BLaER1 (cell line): ENCODE measurements around the gene ACO1.
"Not testable (repeated sequence)": the region's sequence is repeated elsewhere in the genome, so short reads cannot be mapped to it uniquely, and the experiment has no call there.

Source experiments
- H3K27ac ChIP-seq: shearing (Covaris generic); formaldehyde crosslinking; 2 replicates; pipeline ENCODE4 v1.8.1; 2022
- H3K27me3 ChIP-seq: shearing (Covaris generic); formaldehyde crosslinking; 2 replicates; pipeline ENCODE4 v1.8.1; 2022
- H3K36me3 ChIP-seq: shearing (Covaris generic); formaldehyde crosslinking; 2 replicates; pipeline ENCODE4 v1.8.1; 2022
- H3K4me1 ChIP-seq: shearing (Covaris generic); formaldehyde crosslinking; 2 replicates; pipeline ENCODE4 v1.8.1; 2022
- H3K4me2 ChIP-seq: shearing (Covaris generic); formaldehyde crosslinking; 2 replicates; pipeline ENCODE4 v1.8.1; 2022
- H3K4me3 ChIP-seq: shearing (Covaris generic); formaldehyde crosslinking; 2 replicates; pipeline ENCODE4 v1.8.1; 2022
- H3K9ac ChIP-seq: shearing (Covaris generic); formaldehyde crosslinking; 2 replicates; pipeline ENCODE4 v1.8.1; 2022
- H3K9me3 ChIP-seq: shearing (Covaris generic); formaldehyde crosslinking; 2 replicates; pipeline ENCODE4 v1.8.1; 2022
- H4K20me1 ChIP-seq: shearing (Covaris generic); formaldehyde crosslinking; 2 replicates; pipeline ENCODE4 v1.8.1; 2022
- Cebpa-rat ChIP-seq: shearing (Covaris generic); IDR thresholded peaks from 2 replicates; pipeline ENCODE4 v1.8.1; 2022

ACO1 gene

GRCh38 chr9:32350682-32351081 is 33.8 kb upstream of the ACO1 start:
- TF ChIP-seq Cebpa-rat, result no peak
- Histone ChIP-seq H3K9ac (no peak overlapping the region), H3K27me3 (no peaks in the 10 kb centered on the region), H3K9me3 (no peaks in the 10 kb centered on the region), H3K4me1 (no peaks in the 10 kb centered on the region), H3K4me2 (no peak overlapping the region), H3K4me3 (no peak overlapping the region), H3K27ac (no peak overlapping the region), H4K20me1 (no peaks in the 10 kb centered on the region), H3K36me3 (no peaks in the 10 kb centered on the region)

GRCh38 chr9:32351845-32352244 is 32.6 kb upstream of the ACO1 start:
- H4K20me1 ChIP-seq, result no peaks in the 10 kb centered on the region
- H3K4me1 ChIP-seq, result no peaks in the 10 kb centered on the region
- H3K36me3 ChIP-seq, result no peaks in the 10 kb centered on the region
- TF ChIP-seq Cebpa-rat, result no peak
- H3K4me3 ChIP-seq, result no peak overlapping the region
- H3K9me3 ChIP-seq, result no peaks in the 10 kb centered on the region
- H3K27ac ChIP-seq, result no peak overlapping the region
- H3K9ac ChIP-seq, result 0 out of 2 replicates have a peak overlapping the region, but pooled peaks have one; percentile 19
- no peak overlapping the region for H3K4me2 ChIP-seq
- no peaks in the 10 kb centered on the region for H3K27me3 ChIP-seq

GRCh38 chr9:32353476-32353875 is 31.0 kb upstream of the ACO1 start:
- not testable (repeated sequence) for H3K4me2 ChIP-seq, H3K27me3 ChIP-seq, H4K20me1 ChIP-seq

GRCh38 chr9:32359452-32359851 is 25.0 kb upstream of the ACO1 start:
- no peaks in the 10 kb centered on the region for H4K20me1 ChIP-seq
- no peak for TF ChIP-seq Cebpa-rat
- H3K9me3 ChIP-seq, result no peaks in the 10 kb centered on the region
- no peak overlapping the region for H3K4me3 ChIP-seq
- no peak overlapping the region for H3K9ac ChIP-seq
- no peaks in the 10 kb centered on the region for H3K4me1 ChIP-seq
- no peaks in the 10 kb centered on the region for H3K36me3 ChIP-seq
- no peaks in the 10 kb centered on the region for H3K27me3 ChIP-seq
- no peak overlapping the region for H3K27ac ChIP-seq
- H3K4me2 ChIP-seq, result no peak overlapping the region

More at GRCh38 chr9:32353476-32353875, 31.0 kb upstream of the ACO1 start:
- not testable (repeated sequence) for H3K4me3 ChIP-seq, H3K9ac ChIP-seq, H3K4me1 ChIP-seq, H3K27ac ChIP-seq, H3K36me3 ChIP-seq, H3K9me3 ChIP-seq

- H3K4me2 ChIP-seq, result no peak overlapping the region
- TF ChIP-seq Cebpa-rat, result no peak
- H4K20me1 ChIP-seq, result no peaks in the 10 kb centered on the region
- no peak overlapping the region for H3K4me3 ChIP-seq
- H3K36me3 ChIP-seq, result no peaks in the 10 kb centered on the region
- no peak overlapping the region for H3K27ac ChIP-seq
- H3K27me3 ChIP-seq, result no peaks in the 10 kb centered on the region
- H3K9ac ChIP-seq, result no peak overlapping the region
- no peaks in the 10 kb centered on the region for H3K4me1 ChIP-seq
- no peaks in the 10 kb centered on the region for H3K9me3 ChIP-seq
Measured at GRCh38 chr9:32360983-32361673, 23.3 kb upstream of the ACO1 start.

- H3K4me1 ChIP-seq, result no peaks in the 10 kb centered on the region
- no peak for TF ChIP-seq Cebpa-rat
- no peak overlapping the region for H3K27ac ChIP-seq
- H3K36me3 ChIP-seq, result no peaks in the 10 kb centered on the region
- H3K4me3 ChIP-seq, result no peak overlapping the region
- H3K27me3 ChIP-seq, result no peaks in the 10 kb centered on the region
- H3K9ac ChIP-seq, result no peak overlapping the region
- H3K9me3 ChIP-seq, result no peaks in the 10 kb centered on the region
- no peaks in the 10 kb centered on the region for H4K20me1 ChIP-seq
- no peak overlapping the region for H3K4me2 ChIP-seq
Measured at GRCh38 chr9:32371279-32371678, 13.2 kb upstream of the ACO1 start.

- Histone ChIP-seq H3K27me3 (no peaks in the 10 kb centered on the region), H3K36me3 (no peaks in the 10 kb centered on the region), H3K9me3 (no peaks in the 10 kb centered on the region), H3K4me3 (no peak overlapping the region), H3K9ac (no peak overlapping the region), H3K4me1 (no peaks in the 10 kb centered on the region), H3K4me2 (no peak overlapping the region), H3K27ac (no peak overlapping the region), H4K20me1 (no peaks in the 10 kb centered on the region)
- no peak for TF ChIP-seq Cebpa-rat
Measured at GRCh38 chr9:32371679-32372078, 12.8 kb upstream of the ACO1 start.

- Histone ChIP-seq H3K9me3 (no peaks in the 10 kb centered on the region), H4K20me1 (no peaks in the 10 kb centered on the region), H3K27me3 (no peaks in the 10 kb centered on the region), H3K27ac (no peak overlapping the region), H3K4me1 (peaks cover 5% of the 10 kb centered on the region; the same call in 1 of the 2 replicates), H3K9ac (no peak overlapping the region), H3K4me3 (no peak overlapping the region), H3K4me2 (no peak overlapping the region), H3K36me3 (no peaks in the 10 kb centered on the region)
- no peak for TF ChIP-seq Cebpa-rat
Measured at GRCh38 chr9:32376285-32376684, 8.2 kb upstream of the ACO1 start.

- Histone ChIP-seq H3K4me3 (no peak overlapping the region), H3K4me2 (peak overlapping the region; percentile 36), H3K27ac (no peak overlapping the region), H3K9me3 (no peaks in the 10 kb centered on the region), H3K27me3 (no peaks in the 10 kb centered on the region), H4K20me1 (no peaks in the 10 kb centered on the region), H3K36me3 (no peaks in the 10 kb centered on the region), H3K9ac (no peak overlapping the region), H3K4me1 (peaks cover 9% of the 10 kb centered on the region)
- no peak for TF ChIP-seq Cebpa-rat
Measured at GRCh38 chr9:32378496-32378895, 5.9 kb upstream of the ACO1 start.

- H3K27me3 ChIP-seq, result no peaks in the 10 kb centered on the region
- H3K27ac ChIP-seq, result no peak overlapping the region
- H3K9me3 ChIP-seq, result no peaks in the 10 kb centered on the region
- H4K20me1 ChIP-seq, result no peaks in the 10 kb centered on the region
- H3K36me3 ChIP-seq, result no peaks in the 10 kb centered on the region
- no peak overlapping the region for H3K9ac ChIP-seq
- H3K4me1 ChIP-seq, result peaks cover 14% of the 10 kb centered on the region
- no peak for TF ChIP-seq Cebpa-rat
- peak overlapping the region; percentile 36 for H3K4me2 ChIP-seq
- no peak overlapping the region for H3K4me3 ChIP-seq
Measured at GRCh38 chr9:32378993-32379729, 5.3 kb upstream of the ACO1 start.
